GM04504 (cell line): Measurements from ENCODE around the gene PRAF2.

Experiments used
- DNase-seq: peaks from one replicate; pipeline ENCODE4 v3.0.0-alpha.2; 2012; ENCODE audit warnings: low read depth

PRAF2 gene

DNA sequence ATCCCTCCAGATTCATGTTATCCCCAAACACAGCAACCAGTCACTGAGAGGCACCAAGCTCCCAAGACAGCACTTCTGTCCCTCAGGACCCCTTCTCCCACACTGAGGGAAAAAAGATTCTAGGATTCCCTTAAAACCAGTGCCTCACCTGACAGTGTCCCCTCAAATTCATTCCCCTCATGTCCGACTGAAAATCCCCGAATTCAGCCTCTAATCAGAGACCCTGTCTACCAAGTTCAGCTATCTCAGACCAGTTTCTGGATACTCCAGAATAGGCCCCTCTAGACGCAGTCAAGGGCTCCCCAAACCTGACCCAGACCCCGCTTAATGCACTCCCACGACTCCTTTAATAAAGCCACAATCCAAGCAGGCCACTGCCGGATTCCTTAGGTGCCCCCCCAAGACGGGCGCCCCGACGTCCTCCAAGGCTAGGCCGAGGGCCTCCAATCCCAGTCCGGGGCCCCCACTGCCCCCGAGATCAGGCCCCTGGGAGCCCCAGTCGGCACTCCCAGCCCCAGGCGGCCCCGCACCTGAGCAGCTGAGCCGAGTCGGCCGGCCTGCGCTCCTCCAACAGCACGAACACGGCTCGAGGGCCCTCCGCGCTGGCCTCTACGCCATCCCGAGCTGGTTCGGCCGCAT lies 31.1 kb downstream of the PRAF2 start:
- DNase-seq: no peak

DNA sequence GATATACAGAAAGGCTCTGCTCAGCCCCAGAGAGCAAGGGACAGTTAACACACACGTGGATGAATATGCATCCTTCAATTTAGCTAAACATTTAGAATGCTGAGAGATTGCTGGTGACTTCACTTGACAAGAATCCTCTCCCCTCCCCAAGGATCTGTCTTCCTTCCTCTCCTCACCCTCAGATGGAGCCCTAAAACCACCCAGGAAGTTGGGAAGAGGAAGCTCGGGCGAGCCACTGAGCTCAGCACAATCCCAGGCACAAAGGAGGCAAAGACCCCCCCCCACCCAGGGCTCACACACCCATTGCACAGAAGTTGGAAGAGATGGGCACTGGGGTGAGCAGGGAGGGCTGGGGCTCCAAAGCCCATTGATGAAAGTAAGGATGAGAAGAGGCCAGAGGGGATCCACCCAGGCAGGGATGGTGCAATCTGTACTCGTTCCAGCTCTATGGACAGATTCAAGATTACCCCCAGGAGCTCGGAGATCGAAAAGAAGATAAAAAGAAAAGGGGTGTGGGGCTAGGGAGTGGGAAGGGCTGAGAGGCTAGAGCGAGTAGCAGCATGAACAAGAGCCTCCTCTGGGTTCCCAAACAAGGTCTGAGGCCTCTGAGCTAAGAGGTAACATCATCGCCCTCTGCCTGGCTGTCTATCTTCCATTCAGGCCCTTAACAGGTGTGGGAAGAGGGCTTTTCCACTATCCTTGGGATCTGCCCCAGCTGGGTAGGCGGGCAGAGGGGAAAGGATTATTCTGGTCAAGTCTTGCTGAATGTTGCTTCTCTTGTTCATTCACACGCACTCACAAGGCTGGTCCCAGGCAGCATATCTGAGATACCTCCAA lies 31.8 kb downstream of the PRAF2 start:
- DNase-seq: peak; percentile 36

DNA sequence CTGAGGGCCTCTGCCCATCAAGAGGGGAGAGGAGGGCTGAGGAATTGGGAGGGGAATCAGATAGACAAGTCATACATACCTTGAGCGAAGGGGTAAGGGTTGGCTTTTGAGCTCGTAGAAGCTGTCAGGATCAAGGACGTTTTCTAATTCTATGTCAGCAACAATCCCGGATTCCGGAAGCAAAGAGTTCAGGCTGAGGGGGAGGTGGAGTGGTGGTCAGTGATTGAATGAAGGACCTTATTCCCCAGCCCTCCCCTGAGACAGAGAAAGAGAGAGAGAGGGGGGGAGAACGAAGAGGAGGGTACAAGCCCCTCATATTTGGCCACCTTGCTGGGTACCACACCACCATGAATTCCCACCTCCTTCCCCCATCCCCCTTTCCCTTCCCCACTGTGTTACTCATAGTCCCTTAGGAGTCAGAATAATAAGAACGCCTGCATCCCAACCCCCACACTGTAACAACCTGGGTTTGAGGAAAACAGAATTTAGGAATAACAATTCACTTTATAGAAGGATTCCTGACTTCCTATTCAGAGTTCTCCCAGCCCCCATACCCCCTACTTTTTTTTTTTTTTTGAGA lies 33.3 kb downstream of the PRAF2 start:
- no peak for DNase-seq

DNA sequence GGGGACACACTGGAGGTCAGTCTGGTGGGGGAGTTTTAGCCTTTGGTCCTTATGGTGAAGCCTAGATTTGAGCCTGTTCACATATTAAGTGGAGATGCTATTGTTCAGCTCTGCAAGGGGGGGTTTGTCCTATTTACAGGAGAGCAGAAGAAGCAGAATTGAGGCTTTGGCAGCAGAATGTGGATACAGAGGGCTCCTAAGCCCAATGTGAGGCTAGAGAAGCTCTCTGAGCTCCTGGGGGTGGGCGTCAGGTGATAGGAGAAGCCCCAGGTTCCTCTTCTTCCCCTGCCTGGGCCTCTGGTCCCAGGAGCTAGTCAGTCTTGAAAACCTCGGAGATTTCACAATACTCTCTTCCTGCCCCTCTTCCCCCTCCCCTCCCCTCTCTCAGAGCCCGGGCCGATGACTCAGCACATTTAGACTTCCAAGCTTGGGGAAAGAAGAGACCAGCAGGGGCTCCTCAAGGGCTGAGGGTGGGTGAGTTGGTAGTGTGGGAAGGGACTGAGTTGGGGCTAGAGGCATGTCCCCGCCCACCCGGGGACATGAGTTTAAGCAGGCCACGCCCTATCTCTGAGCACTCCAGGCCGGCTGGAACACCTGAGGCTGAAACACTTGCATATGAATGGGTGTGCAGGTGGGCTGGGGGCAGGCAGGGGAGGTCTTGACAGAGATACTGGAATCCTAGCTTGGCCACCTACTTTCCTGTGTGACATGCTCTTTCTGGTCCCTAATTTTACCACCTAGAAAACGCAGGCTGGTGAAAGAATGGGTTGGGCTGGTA lies 34.0 kb downstream of the PRAF2 start:
- DNase-seq: peak; percentile 86

DNA sequence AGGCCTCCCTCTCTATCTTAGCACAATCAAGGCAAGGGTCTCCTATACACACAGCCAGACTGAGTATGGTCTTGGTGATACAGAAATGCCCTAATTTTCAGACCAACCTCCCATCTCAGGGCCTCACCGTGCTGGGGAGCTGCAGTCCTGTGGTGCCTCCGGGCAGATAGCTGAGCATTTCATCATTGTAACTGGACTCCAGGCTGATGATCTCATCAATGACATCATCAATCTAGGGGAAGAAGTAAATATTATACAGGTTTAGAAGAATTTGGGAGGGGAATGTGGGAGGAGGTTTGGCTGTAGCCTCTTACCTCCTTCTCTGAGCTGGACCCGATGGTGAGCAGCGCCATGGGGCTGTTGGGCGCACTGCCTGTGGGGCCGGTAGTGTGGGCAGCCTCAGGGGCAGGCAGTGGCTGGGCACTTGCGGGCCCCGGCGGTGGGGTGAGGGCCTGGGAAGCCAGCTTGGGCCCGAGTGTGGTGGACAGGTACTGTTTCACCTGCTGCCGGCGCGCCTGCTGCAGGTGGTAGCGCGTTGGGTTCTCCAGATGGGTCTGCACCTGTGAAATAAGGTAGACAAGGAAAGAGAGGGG lies 35.8 kb downstream of the PRAF2 start:
- no peak for DNase-seq

DNA sequence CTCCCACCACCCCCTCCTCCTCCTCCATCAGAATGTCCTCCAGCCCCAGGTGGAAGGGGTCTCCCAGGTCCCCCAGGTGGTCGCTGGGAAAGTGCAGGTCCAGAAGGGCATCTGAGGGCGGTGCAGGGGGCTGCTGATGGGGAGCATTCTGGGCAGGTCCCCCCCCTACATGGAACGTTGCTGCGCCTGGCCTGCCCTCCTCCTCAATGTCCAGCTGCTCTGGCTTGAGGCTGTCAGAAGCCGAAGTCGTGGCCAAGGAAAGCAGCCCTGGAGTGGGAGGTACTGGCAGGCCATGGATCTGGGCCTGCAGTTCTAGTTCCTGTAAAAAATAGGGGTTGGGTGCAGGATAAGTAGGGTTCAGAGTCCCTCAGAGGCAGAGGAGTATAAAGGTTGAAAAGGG lies 43.5 kb downstream of the PRAF2 start:
- DNase-seq: no peak

DNA sequence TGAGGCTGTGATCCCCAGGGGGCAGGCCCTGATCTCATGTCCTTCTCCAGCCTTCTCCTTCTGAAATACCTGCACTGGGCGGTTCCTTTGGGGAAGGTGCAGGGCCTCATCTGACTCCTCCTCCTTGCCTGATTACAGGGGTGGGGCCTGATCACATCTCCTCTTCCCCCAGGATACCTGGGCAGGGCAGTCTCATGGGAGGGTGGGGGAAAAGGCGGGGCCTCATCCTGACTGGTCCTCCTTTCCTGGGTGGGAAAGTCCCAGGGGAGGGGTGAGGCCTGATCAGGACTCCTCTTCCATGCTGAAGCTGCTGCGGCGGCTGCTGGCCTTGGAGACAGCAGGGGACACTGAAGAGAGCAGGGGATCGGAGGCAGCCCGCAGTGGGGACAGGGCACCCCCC lies 43.9 kb downstream of the PRAF2 start:
- DNase-seq: no peak
